Peyer's patch (tissue), 4 donors: Measurements from ENCODE around the gene IQCF2. TPM values are rescaled to one million over a fixed set of nuclear protein-coding genes. Genes with fewer than 3 reads are reported as not detected.

Experiments
- DNase-seq, 3 donors: peaks; one replicate each; pipeline ENCODE4 v3.0.0-alpha.2; 2017 to 2019
- H3K27ac ChIP-seq, 4 donors: fragments of 200-600 bp; sonication (generic); one replicate each; pipeline ENCODE4 v1.5.1; 2016 to 2019
- H3K27me3 ChIP-seq, 2 donors: fragments of 200-600 bp; sonication (generic); one replicate each; pipeline ENCODE4 v1.5.1; 2019
- H3K36me3 ChIP-seq, 3 donors: fragments of 200-600 bp; sonication (generic); one replicate each; pipeline ENCODE4 v1.5.1; 2016 to 2019
- H3K4me1 ChIP-seq, 4 donors: fragments of 200-600 bp; sonication (generic); one replicate each; pipeline ENCODE4 v1.5.1; 2016 to 2019
- H3K4me3 ChIP-seq, 4 donors: fragments of 200-600 bp; sonication (generic); 1 replicate in 3 of 4; 2 replicates in 1 of 4; pipeline ENCODE4 v1.5.1; 2016 to 2019; ENCODE audit warnings: mild to moderate bottlenecking in 1 of 4
- H3K9me3 ChIP-seq, 4 donors: fragments of 200-600 bp; sonication (generic); one replicate each; pipeline ENCODE4 v1.5.1; 2016 to 2019; ENCODE audit warnings: mild to moderate bottlenecking in 1 of 4
- POLR2A ChIP-seq, 2 donors: fragments of 450-650 bp; IDR thresholded peaks; one replicate each; pipeline ENCODE4 v1.5.1; 2017; ENCODE audit warnings: antibody characterized with exemption in 2 of 2, mild to moderate bottlenecking in 2 of 2, moderate library complexity in 2 of 2
- total RNA-seq, 4 donors: library from RNA; depleted of rRNA; stranded (reverse); fragments of >200 nt; gene quantifications; one replicate each; pipeline ENCODE4 v1.1.0, GENCODE V29; 2016
- TF ChIP-seq, protein P1 (sequence below), 6 experiments: fragments of 450-650 bp in 4 of 6; fragments of 200-600 bp in 2 of 6; sonication (generic) in 1 of 6; IDR thresholded peaks; one replicate each; pipeline ENCODE4 v1.5.1; 2017 to 2019; ENCODE audit warnings: antibody characterized with exemption in 6 of 6, mild to moderate bottlenecking in 3 of 6, moderate library complexity in 1 of 6

IQCF2 gene
- total RNA-seq, 4 donors from 2014 or later = not detected

DNA sequence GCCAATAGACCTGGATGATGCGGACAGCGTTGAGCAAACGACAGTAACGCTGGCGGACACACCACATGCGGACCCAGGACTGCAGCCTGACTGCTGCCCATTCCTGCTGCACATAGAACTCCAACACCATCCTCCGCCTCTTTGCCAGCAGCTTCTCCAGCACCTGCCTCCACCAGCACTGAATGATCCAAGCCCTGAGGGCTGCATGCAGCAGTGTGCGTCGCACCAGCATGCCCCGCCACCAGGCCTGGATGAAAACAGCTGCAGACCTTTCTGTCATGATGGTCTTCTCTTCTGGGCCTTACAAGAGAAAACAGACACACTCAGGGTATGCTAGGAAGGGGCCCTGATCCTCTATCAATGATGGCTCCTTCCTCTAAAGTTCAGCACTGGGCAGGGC lies 12.5 kb downstream of the IQCF2 start:
- no peak overlapping the region for H3K4me3 ChIP-seq
- no peak for TF ChIP-seq POLR2A (IDR thresholded peaks at IDR 0.05)
- TF ChIP-seq, protein P1, sequence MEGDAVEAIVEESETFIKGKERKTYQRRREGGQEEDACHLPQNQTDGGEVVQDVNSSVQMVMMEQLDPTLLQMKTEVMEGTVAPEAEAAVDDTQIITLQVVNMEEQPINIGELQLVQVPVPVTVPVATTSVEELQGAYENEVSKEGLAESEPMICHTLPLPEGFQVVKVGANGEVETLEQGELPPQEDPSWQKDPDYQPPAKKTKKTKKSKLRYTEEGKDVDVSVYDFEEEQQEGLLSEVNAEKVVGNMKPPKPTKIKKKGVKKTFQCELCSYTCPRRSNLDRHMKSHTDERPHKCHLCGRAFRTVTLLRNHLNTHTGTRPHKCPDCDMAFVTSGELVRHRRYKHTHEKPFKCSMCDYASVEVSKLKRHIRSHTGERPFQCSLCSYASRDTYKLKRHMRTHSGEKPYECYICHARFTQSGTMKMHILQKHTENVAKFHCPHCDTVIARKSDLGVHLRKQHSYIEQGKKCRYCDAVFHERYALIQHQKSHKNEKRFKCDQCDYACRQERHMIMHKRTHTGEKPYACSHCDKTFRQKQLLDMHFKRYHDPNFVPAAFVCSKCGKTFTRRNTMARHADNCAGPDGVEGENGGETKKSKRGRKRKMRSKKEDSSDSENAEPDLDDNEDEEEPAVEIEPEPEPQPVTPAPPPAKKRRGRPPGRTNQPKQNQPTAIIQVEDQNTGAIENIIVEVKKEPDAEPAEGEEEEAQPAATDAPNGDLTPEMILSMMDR (IDR thresholded peaks at IDR 0.05) = no peak
- H3K27ac ChIP-seq = no peak overlapping the region
- H3K36me3 ChIP-seq = no peaks in the 10 kb centered on the region
- H3K27me3 ChIP-seq = no peaks in the 10 kb centered on the region
- H3K4me1 ChIP-seq = no peaks in the 10 kb centered on the region
- DNase-seq = no peak
- no peaks in the 10 kb centered on the region for H3K9me3 ChIP-seq

DNA sequence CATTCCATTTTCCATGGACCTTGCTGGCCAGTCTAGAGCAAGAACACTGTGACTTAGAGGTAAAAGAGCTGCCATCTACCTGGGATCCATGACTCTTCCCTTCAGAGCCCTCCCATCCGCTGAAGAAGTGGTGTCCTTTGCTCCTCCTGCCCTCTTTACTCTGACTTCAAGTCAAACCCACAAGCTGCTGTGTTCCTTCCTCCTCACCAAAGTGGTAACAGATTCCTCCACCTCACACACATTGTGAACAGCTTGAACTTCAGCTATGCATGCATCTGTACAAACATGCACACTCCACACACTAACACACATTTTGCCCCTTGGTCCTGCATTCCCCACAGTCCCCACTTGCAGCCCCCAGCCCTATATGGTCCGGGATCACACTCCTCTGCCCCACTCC lies 13.0 kb downstream of the IQCF2 start:
- no peaks in the 10 kb centered on the region for H3K9me3 ChIP-seq
- no peaks in the 10 kb centered on the region for H3K4me1 ChIP-seq
- no peak overlapping the region for H3K27ac ChIP-seq
- no peaks in the 10 kb centered on the region for H3K36me3 ChIP-seq
- H3K27me3 ChIP-seq = no peaks in the 10 kb centered on the region
- no peak for TF ChIP-seq POLR2A (IDR thresholded peaks at IDR 0.05)
- TF ChIP-seq, protein P1 (IDR thresholded peaks at IDR 0.05) = no peak
- no peak overlapping the region for H3K4me3 ChIP-seq
- DNase-seq = no peak

DNA sequence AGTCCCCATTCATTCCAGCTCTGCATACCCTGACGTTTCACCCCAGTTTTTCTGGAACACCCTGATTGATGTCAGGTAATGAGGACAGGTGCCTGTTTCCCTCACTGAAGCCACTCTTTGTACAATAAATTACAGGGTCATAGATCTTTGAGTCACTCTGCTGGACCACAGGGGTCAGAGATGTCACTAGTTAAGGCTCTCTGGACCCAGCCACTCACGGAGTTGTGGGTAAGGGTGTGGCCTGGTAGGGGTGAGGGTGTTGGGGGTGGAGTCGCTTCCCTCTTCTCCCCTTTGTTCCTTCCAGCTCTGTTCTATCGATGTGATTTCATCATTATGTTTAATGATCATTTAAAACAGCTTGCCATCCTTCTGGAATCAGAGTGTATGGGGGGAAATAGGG lies 13.5 kb downstream of the IQCF2 start:
- no peaks in the 10 kb centered on the region for H3K4me1 ChIP-seq
- TF ChIP-seq POLR2A (IDR thresholded peaks at IDR 0.05) = no peak
- H3K4me3 ChIP-seq = no peak overlapping the region
- DNase-seq = no peak
- no peaks in the 10 kb centered on the region for H3K36me3 ChIP-seq
- H3K27me3 ChIP-seq = no peaks in the 10 kb centered on the region
- no peak overlapping the region for H3K27ac ChIP-seq
- no peaks in the 10 kb centered on the region for H3K9me3 ChIP-seq

DNA sequence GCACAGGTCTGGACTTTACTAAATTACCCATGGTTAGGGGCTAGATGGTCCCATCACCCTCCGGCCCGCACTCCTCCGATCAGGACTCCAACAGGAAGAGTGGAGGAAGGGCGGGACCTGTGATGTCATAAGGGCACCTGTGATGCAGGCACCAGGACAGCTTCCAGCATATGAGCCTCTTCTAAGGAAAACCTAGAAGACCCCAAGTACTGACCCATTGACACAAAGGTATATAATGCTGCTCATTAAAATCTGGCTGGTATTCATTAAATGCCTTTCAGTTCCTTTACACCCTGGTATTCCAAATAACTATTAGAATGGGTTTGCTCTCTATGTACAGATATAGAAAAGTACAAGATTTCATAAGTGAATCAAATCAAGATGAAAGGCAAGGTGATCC lies 14.1 kb downstream of the IQCF2 start, which contains the start of gene IQCF5:
TSS of gene IQCF5 (minus strand) at position 101 of the 400 bp plus-strand sequence. CDS start at position 31, 70 bp downstream.
- no peaks in the 10 kb centered on the region for H3K36me3 ChIP-seq
- H3K9me3 ChIP-seq = no peaks in the 10 kb centered on the region
- TF ChIP-seq, protein P1 (IDR thresholded peaks at IDR 0.05) = no peak
- no peak for TF ChIP-seq POLR2A (IDR thresholded peaks at IDR 0.05)
- H3K27ac ChIP-seq = no peak within 1 kb of the TSS
- no peak within 1 kb of the TSS for H3K4me3 ChIP-seq
- no peaks in the 10 kb centered on the region for H3K4me1 ChIP-seq
- no peaks in the 10 kb centered on the region for H3K27me3 ChIP-seq
- DNase-seq = no peak

DNA sequence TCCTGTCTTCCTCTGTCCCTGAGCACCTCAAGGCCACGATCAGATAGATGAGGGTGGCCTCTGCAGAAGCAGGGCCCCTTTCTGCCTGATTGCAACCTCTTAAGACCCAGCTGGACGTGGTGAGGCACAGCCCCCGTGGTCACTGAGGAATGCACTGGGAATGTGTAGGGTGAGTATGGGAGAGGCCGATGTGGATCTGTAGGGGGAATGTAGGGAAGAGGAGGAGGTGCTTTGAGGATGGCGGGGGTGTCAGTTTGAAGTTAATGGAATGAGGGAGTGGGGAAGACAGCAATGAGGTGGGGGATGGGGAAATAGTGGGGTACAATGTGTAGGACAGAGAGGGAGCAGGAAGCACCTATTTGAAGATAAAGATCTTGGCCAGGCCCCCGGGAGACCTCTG lies 14.8 kb downstream of the IQCF2 start:
- H3K4me3 ChIP-seq = no peak overlapping the region
- no peaks in the 10 kb centered on the region for H3K36me3 ChIP-seq
- no peaks in the 10 kb centered on the region for H3K9me3 ChIP-seq
- H3K27ac ChIP-seq = no peak overlapping the region
- no peaks in the 10 kb centered on the region for H3K4me1 ChIP-seq
- TF ChIP-seq, protein P1 (IDR thresholded peaks at IDR 0.05) = no peak
- TF ChIP-seq POLR2A (IDR thresholded peaks at IDR 0.05) = no peak
- H3K27me3 ChIP-seq = no peaks in the 10 kb centered on the region
- no peak for DNase-seq

DNA sequence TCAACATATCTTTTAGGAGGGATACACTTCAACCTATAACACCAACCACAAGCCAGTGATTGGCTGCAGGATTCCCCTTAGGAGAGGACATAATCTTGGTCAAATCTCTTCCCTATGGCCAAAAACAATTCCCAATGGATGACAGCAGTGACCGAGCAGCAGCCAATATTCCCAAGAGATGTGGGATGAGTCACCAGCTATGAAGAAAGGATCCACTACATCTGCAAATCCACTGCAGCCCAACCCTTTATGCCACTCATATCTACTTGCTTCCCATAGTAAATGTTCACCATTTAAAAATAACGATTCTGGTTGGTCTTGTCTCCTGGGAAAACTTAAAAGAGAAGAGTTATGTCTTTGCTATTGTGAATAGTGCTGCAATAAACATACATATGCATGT lies 18.5 kb downstream of the IQCF2 start:
- no peak overlapping the region for H3K27ac ChIP-seq
- no peak for DNase-seq
- no peaks in the 10 kb centered on the region for H3K36me3 ChIP-seq
- no peaks in the 10 kb centered on the region for H3K4me1 ChIP-seq
- TF ChIP-seq POLR2A (IDR thresholded peaks at IDR 0.05) = no peak
- TF ChIP-seq, protein P1 (IDR thresholded peaks at IDR 0.05) = no peak
- no peaks in the 10 kb centered on the region for H3K9me3 ChIP-seq
- H3K27me3 ChIP-seq = no peaks in the 10 kb centered on the region
- no peak overlapping the region for H3K4me3 ChIP-seq
